ENCODE data around the gene MT1M. TPM values are rescaled to one million over a fixed set of nuclear protein-coding genes. Genes with fewer than 3 reads are reported as not detected.

Gene MT1M
- polyA plus RNA-seq, 2 of the 4 experiments (the other 2 are of a cell fraction) = not detected

- peak; percentile 59; the same call in 1 of the 2 replicates for TF ChIP-seq FOSL2 (IDR thresholded peaks at IDR 0.05)
- peak; percentile 93 for TF ChIP-seq FOSL2 (CRISPR knock-in tag; IDR thresholded peaks at IDR 0.05)
- 0 out of 2 replicates have a peak, but pooled peaks have one; percentile 18 for TF ChIP-seq NFE2L2 (conservative IDR thresholded peaks at IDR 0.05; ENCODE audit: low read length)
- TF ChIP-seq CEBPB (IDR thresholded peaks at IDR 0.05) = no peak
- TF ChIP-seq MAX (IDR thresholded peaks at IDR 0.05) = peak; percentile 6; the same call in 1 of the 2 replicates
- 0 out of 5 replicates have a peak, but pooled peaks of 1 of the 2 experiments have one; percentile 1 for TF ChIP-seq JUN (IDR thresholded peaks at IDR 0.05)
- no peak for TF ChIP-seq HOXB13 (CRISPR knock-in tag; IDR thresholded peaks at IDR 0.05; ENCODE audit: low read depth)
- 0 out of 2 replicates have a peak, but pooled peaks have one; percentile 23 for TF ChIP-seq ATOH8 (CRISPR knock-in tag; IDR thresholded peaks at IDR 0.05; ENCODE audit: low read depth)
Observed at GRCh38 chr16:56606071-56606475, 26.4 kb upstream of the MT1M start.

GRCh38 chr16:56606476-56607108, 25.9 kb upstream of the MT1M start:
- ChIA-PET POLR2A (interaction anchor here (0.7 to 10.8 kb wide), 9 partner anchors 9 to 155 kb away, joined by 3 to 185 read pairs (median 4); partner anchors contain the start of genes MT1F, MT1X, NUDT21 and OGFOD1), CTCF (interaction anchor here (0.7 to 19.7 kb wide), 9 partner anchors 10 to 96 kb away, joined by 3 to 340 read pairs (median 4); partner anchors contain the start of genes MT1A, MT1B and MT1F)
- ATAC-seq (peak; percentile 25 to 44), FAIRE-seq (no peak), DNase-seq (ENCODE audit: low read depth in 1 of 2, low spot score in 1 of 2) (peak; percentile 55 to 91)
- WGBS (ENCODE audit: missing lambda C conversion rate) = 4% methylated on average over 8 of the region's 8 CpGs
- 0 out of 3 replicates have a peak overlapping the region, but pooled peaks have one; percentile 3 for H3K4me3 ChIP-seq
- H3K4me1 ChIP-seq = peaks cover 59% of the 10 kb centered on the region
- no peaks in the 10 kb centered on the region for H3K9me3 ChIP-seq
- peak overlapping the region; percentile 81 for H3K4me2 ChIP-seq
- peak overlapping the region; percentile 93 to 96 for H3K27ac ChIP-seq
- TF ChIP-seq BCL3 (IDR thresholded peaks at IDR 0.05) (no peak; the same call in 2 of the 3 replicates), HES2 (IDR thresholded peaks at IDR 0.05) (no peak), EP300 (IDR thresholded peaks at IDR 0.05) (peak; percentile 72 to 85; a peak in 4 of 5 replicates), RNF2 (IDR thresholded peaks at IDR 0.05; ENCODE audit: borderline replicate concordance, low read depth) (no peak), CEBPB (IDR thresholded peaks at IDR 0.05) (peak; percentile 71 to 81), ELK1 (IDR thresholded peaks at IDR 0.05; ENCODE audit: low read depth, low read length) (no peak), GATA3 (IDR thresholded peaks at IDR 0.05; ENCODE audit: borderline replicate concordance) (peak; percentile 82), HMGXB4 (CRISPR knock-in tag; IDR thresholded peaks at IDR 0.05; ENCODE audit: borderline replicate concordance) (no peak), RFX5 (IDR thresholded peaks at IDR 0.05) (no peak), PBX3 (IDR thresholded peaks at IDR 0.05) (peak; percentile 44; the same call in 1 of the 2 replicates), HOXA7 (CRISPR knock-in tag; IDR thresholded peaks at IDR 0.05) (no peak), MAX (IDR thresholded peaks at IDR 0.05) (no peak; the same call in none of the 2 replicates), ESRRA (IDR thresholded peaks at IDR 0.05; ENCODE audit: borderline replicate concordance, low read length) (peak; percentile 38; the same call in 1 of the 2 replicates), E2F6 (IDR thresholded peaks at IDR 0.05; ENCODE audit: borderline replicate concordance, low read depth) (no peak), ZSCAN20 (CRISPR knock-in tag; IDR thresholded peaks at IDR 0.05) (0 out of 2 replicates have a peak, but pooled peaks have one; percentile 55), HOXB13 (CRISPR knock-in tag; IDR thresholded peaks at IDR 0.05; ENCODE audit: low read depth) (no peak), CHD2 (IDR thresholded peaks at IDR 0.05; ENCODE audit: low read length, partially characterized antibody) (no peak), FOXS1 (CRISPR knock-in tag; IDR thresholded peaks at IDR 0.05) (peak; percentile 25; the same call in 1 of the 2 replicates), POLR2AphosphoS2 (conservative IDR thresholded peaks at IDR 0.05; ENCODE audit: low read length) (no peak), EHMT2 (IDR thresholded peaks at IDR 0.05; ENCODE audit: low read depth) (no peak), JUNB (IDR thresholded peaks at IDR 0.05) (peak; percentile 91)

More at GRCh38 chr16:56606071-56606475, 26.4 kb upstream of the MT1M start:
- H3K4me3 ChIP-seq = no peak overlapping the region
- peaks cover 53% of the 10 kb centered on the region for H3K4me1 ChIP-seq
- ChIA-PET CTCF (interaction anchor here (0.7 to 19.7 kb wide), 9 partner anchors 11 to 96 kb away, joined by 3 to 340 read pairs (median 4); partner anchors contain the start of genes MT1A, MT1B and MT1F), POLR2A (interaction anchor here (0.8 to 10.8 kb wide), 7 partner anchors 9 to 155 kb away, joined by 3 to 185 read pairs (median 4); partner anchors contain the start of genes MT1F, MT1X, NUDT21 and OGFOD1)
- no peaks in the 10 kb centered on the region for H3K9me3 ChIP-seq
- peak overlapping the region; percentile 93 to 96 for H3K27ac ChIP-seq
- FAIRE-seq (no peak), DNase-seq (ENCODE audit: low read depth in 1 of 2, low spot score in 1 of 2) (peak; percentile 51 to 78), ATAC-seq (peak; percentile 17 to 36; a peak in 5 of 6 replicates)
- peak overlapping the region; percentile 81 for H3K4me2 ChIP-seq
- 17% methylated on average over 3 of the region's 3 CpGs for WGBS (ENCODE audit: missing lambda C conversion rate)
